CD4-positive, alpha-beta T cell treated with Interleukin-15 for 4 hours (primary cell): ENCODE results near the gene TREX2.
A peak's percentile ranks its signal among the peaks of the same experiment; 100 is the strongest.

Experiments
- DNase-seq: peaks from one replicate; pipeline ENCODE4 v3.0.0-alpha.2; 2020; ENCODE audit warnings: low spot score

TREX2 gene

DNA sequence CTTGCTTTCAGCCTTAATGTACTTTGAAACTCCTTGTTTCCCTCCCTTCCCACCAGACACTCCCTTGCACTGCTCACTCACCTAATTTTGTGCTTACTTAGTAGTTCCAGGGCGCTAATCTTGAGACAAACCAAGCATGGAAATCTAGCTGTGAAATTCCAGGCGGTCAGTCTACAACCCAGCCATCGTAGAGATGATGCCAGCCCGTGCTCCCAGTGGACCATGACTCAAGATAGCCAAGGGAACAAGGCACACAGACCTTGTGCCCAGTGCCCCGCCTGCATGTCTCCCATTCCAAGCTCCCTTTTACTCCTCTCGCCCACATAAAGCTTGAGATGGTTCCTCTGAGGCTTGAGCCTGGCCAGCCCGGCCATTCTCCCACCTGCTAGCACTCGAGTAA, 11.1 kb downstream of the TREX2 start:
- no peak for DNase-seq

DNA sequence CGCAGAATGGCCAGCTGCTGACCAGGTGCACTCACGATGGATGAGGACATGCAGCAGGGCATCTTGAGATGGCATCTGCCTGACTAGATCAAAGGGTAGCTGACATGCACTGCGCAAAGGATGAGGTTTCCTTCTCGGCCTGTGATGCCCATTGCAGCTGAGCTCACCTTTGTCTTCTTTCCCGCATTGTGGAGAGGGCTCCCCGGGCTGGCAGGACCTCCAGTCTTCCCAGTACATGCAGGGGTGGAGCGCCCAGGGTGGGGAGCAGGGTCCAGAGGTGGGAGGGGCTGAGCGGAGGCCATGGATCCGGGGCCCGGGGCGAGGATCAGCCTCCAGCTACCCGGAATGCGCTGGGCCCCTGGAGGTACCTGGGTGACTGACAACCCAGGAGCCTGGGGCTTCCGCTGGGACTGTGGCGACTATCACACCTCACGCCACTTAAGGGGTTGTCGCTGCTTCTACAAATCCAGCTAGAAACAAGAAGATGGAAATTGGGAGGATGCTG, 12.0 kb downstream of the TREX2 start:
- no peak for DNase-seq

GRCh38 chrX:153433161-153433680, 12.6 kb downstream of the TREX2 start:
- no peak for DNase-seq

DNA sequence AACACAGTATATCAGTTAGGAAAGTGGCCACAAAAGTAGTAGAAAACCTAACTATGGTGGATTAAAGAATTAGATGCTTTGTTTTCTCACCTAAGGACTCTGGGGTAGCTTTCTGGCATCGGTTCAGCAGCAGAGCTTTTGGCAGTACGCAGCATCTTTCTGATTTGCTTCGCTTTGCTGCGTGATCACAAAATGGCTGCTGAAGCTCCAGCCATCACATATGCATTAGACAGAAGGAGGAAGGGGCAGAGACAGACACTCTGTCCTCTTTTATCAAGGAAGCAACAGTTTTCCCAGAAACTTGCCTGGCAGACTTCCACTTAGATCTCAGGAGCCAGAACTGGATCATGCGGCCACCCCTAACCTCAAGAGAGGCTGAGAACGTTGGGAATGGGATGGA, 15.1 kb downstream of the TREX2 start:
- no peak for DNase-seq

DNA sequence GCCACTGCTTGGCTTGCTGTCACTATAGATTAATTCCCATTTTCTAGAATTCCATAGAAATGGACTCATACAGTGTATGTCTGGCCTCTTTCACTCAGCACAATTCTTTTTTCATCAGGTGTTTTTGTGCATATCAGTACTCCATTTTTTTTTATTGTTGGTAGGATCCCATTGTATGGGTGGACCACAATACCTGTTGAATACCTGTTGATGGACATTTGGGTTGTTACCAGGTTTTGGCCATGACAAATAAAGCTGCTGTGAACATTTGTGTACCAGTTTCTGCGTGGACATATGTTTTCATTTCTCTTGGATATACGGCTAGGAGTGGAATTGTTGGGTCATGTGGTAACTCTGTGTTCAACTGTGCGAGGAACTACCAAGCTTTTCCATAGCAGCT, 19.7 kb downstream of the TREX2 start:
- no peak for DNase-seq

- DNase-seq = no peak
Measured at GRCh38 chrX:153423652-153424051, 22.2 kb downstream of the TREX2 start.

GRCh38 chrX:153421856-153422255, 24.0 kb downstream of the TREX2 start:
- no peak for DNase-seq

DNA sequence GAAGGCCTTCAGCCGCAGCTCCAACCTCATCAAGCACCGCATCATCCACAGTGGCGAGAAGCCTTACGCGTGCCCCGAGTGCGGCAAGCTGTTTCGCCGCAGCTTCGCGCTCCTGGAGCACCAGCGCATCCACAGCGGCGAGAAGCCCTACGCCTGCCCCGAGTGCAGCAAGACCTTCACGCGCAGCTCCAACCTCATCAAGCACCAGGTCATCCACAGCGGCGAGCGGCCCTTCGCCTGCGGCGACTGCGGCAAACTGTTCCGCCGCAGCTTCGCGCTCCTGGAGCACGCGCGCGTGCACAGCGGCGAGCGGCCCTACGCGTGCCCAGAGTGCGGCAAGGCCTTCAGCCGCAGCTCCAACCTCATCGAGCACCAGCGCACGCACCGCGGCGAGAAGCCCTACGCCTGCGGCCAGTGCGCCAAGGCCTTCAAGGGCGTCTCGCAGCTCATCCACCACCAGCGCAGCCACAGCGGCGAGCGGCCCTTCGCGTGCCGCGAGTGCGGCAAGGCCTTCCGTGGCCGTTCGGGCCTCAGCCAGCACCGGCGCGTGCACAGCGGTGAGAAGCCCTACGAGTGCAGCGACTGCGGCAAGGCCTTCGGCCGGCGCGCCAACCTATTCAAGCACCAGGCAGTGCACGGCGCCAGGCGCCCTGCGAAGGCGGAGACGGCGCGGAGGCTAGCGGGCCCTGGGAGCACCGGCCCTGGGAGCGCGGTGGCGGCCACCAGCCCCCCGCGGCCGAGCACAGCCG, 24.8 kb downstream of the TREX2 start:
- no peak for DNase-seq

DNA sequence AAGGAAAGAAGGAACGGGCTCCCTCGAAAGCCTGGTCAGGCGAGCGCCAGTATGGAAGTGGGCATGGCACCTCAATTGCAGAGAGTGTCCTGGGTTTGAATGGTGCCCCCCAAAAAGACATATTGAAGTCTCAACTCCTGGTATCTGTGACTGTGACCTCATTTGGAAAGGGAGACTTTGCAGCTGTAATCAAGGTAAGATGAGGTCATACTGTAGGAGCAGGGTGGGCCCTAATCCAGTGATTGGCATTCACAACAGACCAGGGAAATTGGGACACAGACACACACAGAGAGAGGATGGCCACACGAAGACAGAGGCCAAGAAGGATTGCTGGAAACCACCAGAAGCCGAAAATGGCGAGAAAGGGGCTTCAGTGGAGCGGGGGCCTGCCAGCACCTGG, 28.2 kb downstream of the TREX2 start:
- no peak for DNase-seq

GRCh38 chrX:153416781-153417450, 28.9 kb downstream of the TREX2 start:
- DNase-seq = no peak

GRCh38 chrX:153414856-153415510, 30.9 kb downstream of the TREX2 start:
- DNase-seq = no peak

DNA sequence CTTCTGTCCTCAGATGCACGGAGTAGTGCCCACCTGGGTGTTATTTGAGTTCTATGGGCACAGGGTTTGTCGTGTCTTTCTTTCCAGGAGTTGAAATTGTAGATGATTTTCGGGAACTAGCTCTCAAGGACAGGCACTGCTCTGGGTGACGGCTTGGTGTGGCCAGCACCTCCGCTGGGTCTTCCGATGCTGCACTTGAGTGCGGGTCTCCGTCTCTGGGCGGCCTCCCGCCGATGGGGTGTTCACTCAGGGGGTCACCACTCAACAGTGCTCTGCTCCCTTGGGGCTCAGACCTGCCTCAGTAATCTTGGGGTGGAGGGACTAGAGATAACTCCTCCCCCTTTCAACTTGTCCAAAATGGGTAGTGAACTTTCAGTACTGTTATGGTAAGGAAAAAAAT, 32.1 kb downstream of the TREX2 start:
- DNase-seq = no peak

- DNase-seq = no peak
Measured at GRCh38 chrX:153412746-153413720, 32.8 kb downstream of the TREX2 start.

DNA sequence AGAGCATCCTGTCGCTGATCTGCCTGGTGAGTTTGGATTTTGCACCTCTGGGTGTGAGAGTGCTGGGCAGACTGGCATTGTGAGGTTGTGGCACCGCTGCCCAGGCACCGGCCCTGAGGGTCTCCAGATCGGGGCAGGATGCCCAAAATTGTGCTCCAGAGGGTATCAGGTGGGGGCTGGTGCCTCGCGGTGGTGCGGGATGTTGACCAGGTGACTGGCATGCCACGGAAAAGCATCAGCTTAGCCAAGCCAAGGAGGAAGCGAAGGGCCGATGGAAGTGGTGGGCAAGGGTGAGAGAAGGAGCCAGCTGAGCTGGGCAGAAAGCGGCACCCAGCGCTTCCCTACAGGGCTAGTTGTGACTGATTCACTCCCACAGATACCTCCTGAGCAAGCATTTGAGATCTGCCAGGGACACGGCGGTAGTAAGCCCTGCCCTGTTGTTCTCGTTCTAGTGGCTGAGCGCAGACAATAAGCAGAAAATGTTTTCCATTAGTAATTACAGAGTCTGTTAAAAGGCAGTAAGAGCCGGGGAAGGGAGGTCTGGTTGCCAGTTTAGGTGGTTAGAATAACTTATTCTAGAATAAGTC, 33.8 kb downstream of the TREX2 start:
- DNase-seq = no peak

GRCh38 chrX:153411255-153411987, 34.4 kb downstream of the TREX2 start, which contains the start of gene ZFP92:
Gene ZFP92 (plus strand): TSS chrX:153411472. CDS start chrX:153418323, 6,851 bp downstream.
- DNase-seq = peak; percentile 1

DNA sequence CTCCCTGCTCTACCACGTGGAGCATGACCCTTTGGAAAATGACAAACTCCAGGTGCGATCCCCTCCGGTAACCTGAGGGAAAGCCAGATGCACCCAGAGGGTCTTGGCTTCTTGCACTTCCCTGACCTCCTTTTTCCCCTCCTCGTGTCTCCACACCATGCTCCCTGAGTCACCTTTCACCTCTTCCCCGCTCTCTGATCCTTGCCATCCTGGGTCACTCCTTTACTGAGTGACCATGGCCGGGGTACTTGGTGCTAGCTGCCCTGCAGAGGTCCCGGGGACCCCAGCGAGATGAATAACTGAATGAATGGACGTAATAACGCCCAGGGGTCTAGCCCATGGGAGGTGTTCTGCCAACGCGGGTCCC, 35.0 kb downstream of the TREX2 start:
- DNase-seq = no peak

- DNase-seq = no peak
Measured at GRCh38 chrX:153410373-153410772, 35.5 kb downstream of the TREX2 start.

DNA sequence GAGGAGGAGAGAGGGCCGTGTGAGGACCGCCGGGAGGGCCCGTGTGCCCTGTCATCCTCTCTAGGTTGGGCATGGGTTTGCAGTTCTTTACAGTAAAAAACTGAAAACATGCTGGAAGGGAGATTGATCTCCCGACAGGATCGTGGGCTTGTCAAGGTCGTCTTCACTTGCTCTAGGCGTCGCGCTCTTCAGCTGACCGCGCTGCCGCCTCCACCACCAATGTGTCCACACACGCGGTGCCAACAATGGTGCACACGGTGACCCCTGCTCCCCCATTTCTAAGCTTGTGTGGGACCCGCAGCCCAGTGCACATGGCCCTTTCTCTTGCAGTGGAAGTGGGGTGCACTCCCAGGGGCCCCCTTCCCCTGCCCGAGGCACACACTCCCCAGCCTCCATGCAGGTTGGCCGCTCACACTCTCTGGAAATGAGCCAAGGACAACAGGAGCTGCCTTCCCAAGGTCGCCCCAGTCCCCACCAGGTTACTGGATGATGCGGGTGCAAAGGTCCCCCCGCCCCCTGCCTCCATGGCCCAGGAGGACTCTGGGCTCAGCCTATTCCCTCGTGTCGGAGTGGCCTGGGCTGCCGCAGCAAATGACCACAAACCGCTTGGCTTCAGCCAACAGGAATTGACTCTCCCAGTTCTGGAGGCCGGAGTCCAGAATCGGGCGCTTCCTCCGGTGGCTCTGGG, 36.3 kb downstream of the TREX2 start:
- DNase-seq = no peak

- DNase-seq = no peak
Measured at GRCh38 chrX:153408871-153409351, 36.9 kb downstream of the TREX2 start.
